ENCODE measurements around the gene BCAT1.
"Not testable (repeated sequence)": the region's sequence is repeated elsewhere in the genome, so short reads cannot be mapped to it uniquely, and the experiment has no call there.

BCAT1 gene

GRCh38 chr12:24810378-24810777 lies 138.5 kb downstream of the BCAT1 start:
- DNase-seq (ENCODE audit: low read depth in 2 of 2): no peak

GRCh38 chr12:24809306-24809705 lies 139.6 kb downstream of the BCAT1 start:
- DNase-seq (ENCODE audit: low read depth in 2 of 2): not testable (repeated sequence)

DNA sequence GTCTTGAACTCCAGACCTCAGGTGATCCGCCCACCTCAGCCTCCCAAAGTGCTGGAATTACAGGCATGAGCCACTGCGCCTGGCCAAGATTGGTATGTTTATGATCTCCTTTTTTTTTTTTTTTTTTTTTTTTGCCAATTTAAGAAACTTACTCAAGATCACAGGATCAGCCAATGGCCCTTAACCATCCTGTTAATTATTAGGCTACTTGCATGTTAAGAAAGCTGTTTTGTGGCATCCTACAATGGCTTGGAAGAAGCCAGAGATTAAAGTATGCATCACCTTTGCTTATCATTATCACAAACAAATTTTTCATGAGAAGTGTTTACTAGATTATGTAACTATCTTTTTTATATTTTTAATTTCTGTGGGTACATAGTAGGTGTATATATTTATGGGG lies 140.2 kb downstream of the BCAT1 start:
- DNase-seq (ENCODE audit: low read depth in 2 of 2): no peak

GRCh38 chr12:24806386-24806785 lies 142.5 kb downstream of the BCAT1 start:
- no peak for DNase-seq (ENCODE audit: low read depth in 2 of 2)

DNA sequence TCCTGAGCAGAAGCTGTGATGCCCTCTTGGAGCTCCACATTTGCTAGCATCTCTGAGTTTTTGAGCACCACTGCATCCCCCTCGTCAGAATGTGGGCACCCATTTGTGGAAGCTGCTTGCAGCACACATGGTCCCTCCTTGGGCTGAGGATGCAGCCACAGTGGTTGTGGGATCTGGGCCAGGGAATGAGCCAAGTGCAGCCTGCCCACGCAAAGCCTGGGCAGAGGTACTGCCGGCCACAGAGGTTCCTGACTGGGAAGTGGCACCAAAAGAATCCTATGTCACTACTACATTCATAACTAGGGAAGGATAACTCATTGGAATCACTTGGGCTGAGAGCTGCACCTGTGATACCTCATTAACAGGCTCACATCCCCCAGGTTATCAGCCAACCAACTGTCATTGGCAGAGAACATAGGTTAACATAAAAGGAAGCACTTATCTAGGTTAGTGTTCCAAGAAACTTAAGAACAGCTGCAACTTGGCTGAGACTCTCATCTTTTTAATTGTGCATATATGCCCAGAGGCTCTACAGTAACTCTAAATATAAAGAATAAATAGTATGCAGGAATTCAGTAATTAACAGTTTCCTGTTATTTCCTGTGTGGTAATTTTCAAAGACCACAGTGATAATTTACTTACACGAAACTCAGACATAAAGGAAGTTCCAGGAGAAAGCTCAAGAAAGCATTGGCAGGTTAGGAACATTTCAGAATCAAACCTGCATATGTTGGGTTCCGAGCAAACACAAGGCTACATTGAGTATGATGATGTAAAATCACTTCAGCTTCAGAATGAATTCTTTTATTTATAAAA lies 145.3 kb downstream of the BCAT1 start:
- DNase-seq (ENCODE audit: low read depth in 2 of 2): no peak

GRCh38 chr12:24798335-24798734 lies 150.6 kb downstream of the BCAT1 start:
- no peak for DNase-seq (ENCODE audit: low read depth in 2 of 2)

DNA sequence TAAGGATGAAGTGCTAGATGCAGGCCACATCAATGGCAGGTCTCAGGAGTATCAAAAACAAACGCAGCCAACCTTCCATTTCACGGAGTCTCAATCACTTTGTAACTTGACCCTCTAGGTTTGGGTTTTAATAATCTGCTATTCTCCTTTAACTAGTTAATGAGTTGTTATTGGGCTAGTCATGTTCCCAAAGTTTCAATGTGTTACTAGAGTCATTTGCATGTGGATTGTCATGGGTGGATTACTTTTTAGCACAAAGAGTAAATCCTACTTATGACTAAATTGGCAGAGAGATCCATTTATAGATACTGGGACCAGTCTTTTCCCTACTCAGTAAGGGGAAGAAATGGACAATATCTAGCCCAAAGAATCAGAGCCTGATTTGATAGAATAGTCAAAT lies 151.0 kb downstream of the BCAT1 start:
- DNase-seq (ENCODE audit: low read depth in 2 of 2): no peak

- no peak for DNase-seq (ENCODE audit: low read depth in 2 of 2)
Observed at GRCh38 chr12:24796876-24797275, 152.0 kb downstream of the BCAT1 start.

GRCh38 chr12:24795699-24796347 lies 153.1 kb downstream of the BCAT1 start:
- DNase-seq (ENCODE audit: low read depth in 2 of 2): no peak

DNA sequence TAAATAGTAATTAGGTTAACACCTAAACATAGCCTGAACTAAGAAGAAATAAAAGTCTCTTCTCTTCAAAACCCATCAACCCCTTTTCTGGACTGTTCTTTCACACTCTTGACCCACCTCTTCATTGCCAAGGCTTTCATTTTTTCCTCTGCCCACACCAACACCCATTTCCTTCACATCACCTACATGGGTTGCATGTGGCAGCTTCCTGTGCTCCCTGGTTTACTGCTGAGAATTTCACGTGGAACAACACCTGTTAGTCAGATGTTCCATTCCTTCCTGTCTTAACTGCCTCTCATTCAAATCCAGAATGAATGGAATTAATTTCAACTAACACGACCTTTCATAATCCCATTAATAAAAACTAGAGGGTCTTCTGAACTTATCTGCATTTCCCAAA lies 157.3 kb downstream of the BCAT1 start:
- no peak for DNase-seq (ENCODE audit: low read depth in 2 of 2)

GRCh38 chr12:24788886-24789285 lies 160.0 kb downstream of the BCAT1 start:
- DNase-seq (ENCODE audit: low read depth in 2 of 2): no peak

DNA sequence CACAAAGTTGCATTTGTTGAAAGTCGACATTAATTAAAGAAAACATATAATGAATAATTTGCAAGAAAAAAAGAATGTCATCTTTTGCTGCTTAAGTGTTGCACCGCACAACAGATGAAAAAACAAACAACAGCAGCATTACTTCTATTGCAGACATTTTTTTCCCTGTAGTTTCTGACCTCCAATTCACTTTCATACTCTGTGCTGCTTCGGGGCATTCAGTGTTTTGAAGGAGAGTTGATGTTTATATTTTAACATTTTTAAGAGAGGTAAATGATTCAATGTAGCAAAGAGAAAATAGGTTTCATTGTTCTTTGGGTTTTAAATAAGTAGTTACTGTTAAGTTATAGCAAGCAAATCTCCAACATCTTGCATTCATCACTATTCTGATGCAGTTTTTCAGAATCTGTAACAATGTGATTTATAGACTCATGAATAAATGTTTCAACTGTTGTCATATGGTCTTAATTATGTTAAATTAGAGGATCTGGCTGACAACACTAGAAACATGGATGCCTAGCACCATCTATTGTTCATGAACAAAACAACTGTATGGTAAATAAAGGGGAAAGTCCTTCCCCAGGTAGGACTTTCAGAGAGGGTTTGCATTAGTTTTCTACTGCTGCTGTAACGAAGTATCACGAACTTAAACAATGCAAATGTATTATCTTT lies 168.1 kb downstream of the BCAT1 start:
- DNase-seq (ENCODE audit: low read depth in 2 of 2): peak; percentile 57 to 59

GRCh38 chr12:24778486-24779304 lies 170.2 kb downstream of the BCAT1 start:
- DNase-seq (ENCODE audit: low read depth in 2 of 2): peak; percentile 34 to 36

- no peak for DNase-seq (ENCODE audit: low read depth in 2 of 2)
Observed at GRCh38 chr12:24777359-24777758, 171.5 kb downstream of the BCAT1 start.

- peak; percentile 4 to 15 for DNase-seq (ENCODE audit: low read depth in 2 of 2)
Observed at GRCh38 chr12:24776861-24777260, 172.0 kb downstream of the BCAT1 start.

DNA sequence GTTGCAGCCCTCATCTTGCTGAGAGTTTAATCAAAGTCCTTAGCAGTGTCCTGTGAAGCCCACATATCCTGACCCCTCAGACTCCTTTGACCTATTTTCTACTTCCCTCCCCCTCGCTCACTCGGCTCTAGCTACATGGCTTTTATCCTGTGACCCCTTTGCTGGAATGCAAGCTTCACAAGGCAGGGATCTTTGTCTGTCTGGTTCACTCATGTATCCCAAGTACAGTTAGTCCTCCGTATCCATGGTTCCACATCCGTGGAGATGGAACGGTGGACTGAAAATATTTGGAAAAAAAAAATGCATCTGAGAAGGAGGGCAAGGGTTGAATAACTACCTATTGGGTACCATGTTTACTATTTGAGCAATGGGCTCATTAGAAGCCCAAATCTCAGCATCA lies 173.8 kb downstream of the BCAT1 start:
- no peak for DNase-seq (ENCODE audit: low read depth in 2 of 2)

DNA sequence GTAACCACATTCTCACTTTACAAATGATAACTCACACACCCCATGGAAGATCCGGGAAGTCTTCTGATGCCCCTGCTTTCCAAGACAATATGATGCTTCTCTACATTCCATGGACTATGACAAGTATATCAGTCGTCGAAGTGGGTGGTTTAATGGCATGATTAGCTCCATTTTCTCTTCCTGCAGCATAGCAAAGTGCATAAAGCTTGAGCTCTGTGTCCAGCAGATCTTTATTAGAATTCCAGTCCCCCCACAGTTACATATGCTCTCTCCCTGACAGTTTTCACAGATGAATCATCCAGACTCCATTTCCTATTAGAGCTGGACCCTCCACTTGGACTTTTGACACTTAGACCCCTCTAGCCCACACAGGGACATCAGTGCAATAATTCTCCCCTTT lies 174.9 kb downstream of the BCAT1 start:
- DNase-seq (ENCODE audit: low read depth in 2 of 2): no peak

DNA sequence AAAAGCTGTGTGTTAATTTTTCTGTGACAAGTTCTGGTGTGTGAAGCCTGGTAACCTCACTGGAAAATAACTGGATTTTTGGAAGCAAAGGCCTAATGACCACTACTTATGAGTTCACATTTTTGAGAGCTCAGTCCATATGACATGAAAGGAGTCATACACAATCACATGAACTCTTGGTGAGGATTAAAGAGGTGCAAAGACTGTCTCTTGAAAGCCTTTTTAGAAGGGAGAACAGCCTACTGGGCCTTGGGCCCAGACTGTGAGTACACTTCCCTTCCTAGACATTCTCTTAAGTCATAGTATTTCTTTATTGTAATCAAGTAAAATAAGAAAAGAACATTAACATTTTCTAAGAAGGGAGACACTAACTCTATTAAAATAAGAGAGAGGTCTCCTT lies 176.1 kb downstream of the BCAT1 start:
- DNase-seq (ENCODE audit: low read depth in 2 of 2): no peak

DNA sequence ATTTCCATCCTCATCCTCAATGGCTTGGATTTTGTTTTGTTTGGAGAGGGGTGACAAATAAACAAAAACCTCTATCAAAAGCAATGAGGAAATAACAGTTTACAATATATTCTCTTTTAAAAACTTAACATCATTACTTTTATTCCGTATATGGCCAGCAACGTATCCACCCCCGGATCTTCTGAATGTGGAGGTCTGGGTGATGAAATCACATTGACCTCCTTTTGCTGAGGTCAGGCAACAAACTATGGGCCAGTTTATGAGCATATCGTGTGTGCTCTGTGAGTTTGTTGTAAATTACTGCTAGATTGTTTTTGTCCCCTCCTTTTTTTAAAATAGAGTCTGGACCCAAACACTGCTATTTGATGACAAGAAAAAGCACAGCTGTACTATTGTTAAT lies 178.1 kb downstream of the BCAT1 start:
- DNase-seq (ENCODE audit: low read depth in 2 of 2): no peak

- DNase-seq (ENCODE audit: low read depth in 2 of 2): no peak
Observed at GRCh38 chr12:24770334-24770733, 178.6 kb downstream of the BCAT1 start.

DNA sequence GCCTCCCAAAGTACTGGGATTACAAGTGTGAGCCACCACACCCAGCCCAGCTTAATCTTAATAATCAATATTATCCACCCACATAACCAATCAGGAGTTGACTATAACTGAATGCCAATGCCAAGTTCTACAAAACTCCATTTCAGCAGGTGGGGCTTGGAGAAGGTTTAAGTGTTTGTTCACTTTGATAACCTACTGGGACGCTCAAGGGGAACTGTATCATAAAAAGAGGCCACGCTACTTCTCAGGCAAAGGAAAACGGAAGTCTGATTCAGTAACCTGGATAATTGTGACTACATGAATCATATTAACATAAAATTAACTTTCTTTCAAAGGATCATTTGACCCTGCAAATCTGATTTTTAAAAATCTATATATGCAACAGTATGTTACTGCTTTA lies 179.2 kb downstream of the BCAT1 start:
- DNase-seq (ENCODE audit: low read depth in 2 of 2): no peak

GRCh38 chr12:24768415-24768814 lies 180.5 kb downstream of the BCAT1 start:
- no peak for DNase-seq (ENCODE audit: low read depth in 2 of 2)
